Neutrophil (primary cell): ENCODE results near the gene MAPK8IP3.

ENCODE experiments used
- H3K27ac ChIP-seq: fragments of 200-600 bp; sonication (generic); 2 replicates; pipeline ENCODE4 v1.5.1; 2016; ENCODE audit warnings: mild to moderate bottlenecking, moderate library complexity
- H3K27me3 ChIP-seq: fragments of 200-600 bp; sonication (generic); 2 replicates; pipeline ENCODE4 v1.6.0; 2016; ENCODE audit warnings: mild to moderate bottlenecking
- H3K36me3 ChIP-seq: fragments of 200-600 bp; sonication (generic); 2 replicates; pipeline ENCODE4 v1.5.1; 2017
- H3K4me1 ChIP-seq, 2 experiments: fragments of 200-600 bp in 1 of 2; sonication (generic) in 1 of 2; 1 replicate in 1 of 2; 2 replicates in 1 of 2; pipeline versions ENCODE4 v1.5.1 to v1.6.1; 2013 to 2016; ENCODE audit warnings: low read depth in 1 of 2, low read length in 1 of 2, mild to moderate bottlenecking in 1 of 2, moderate library complexity in 1 of 2; ENCODE audit not compliant: control insufficient read depth in 1 of 2, insufficient read depth in 1 of 2
- H3K4me3 ChIP-seq, 2 experiments: fragments of 200-600 bp in 1 of 2; sonication (generic) in 1 of 2; 1 replicate in 1 of 2; 2 replicates in 1 of 2; pipeline ENCODE4 v1.5.1; 2013 to 2016; ENCODE audit warnings: low read depth in 1 of 2, low read length in 1 of 2, mild to moderate bottlenecking in 1 of 2, moderate library complexity in 1 of 2
- H3K9me3 ChIP-seq: fragments of 200-600 bp; sonication (generic); 2 replicates; pipeline ENCODE4 v1.5.1; 2016
- TF ChIP-seq, protein P1 (sequence below): fragments of 200-600 bp; sonication (generic); IDR thresholded peaks from 2 replicates; pipeline ENCODE4 v1.5.1; 2016; ENCODE audit warnings: antibody characterized with exemption

The MAPK8IP3 gene

GRCh38 chr16:1809281-1809801, 103.3 kb downstream of the MAPK8IP3 start:
- no peaks in the 10 kb centered on the region for H3K4me1 ChIP-seq

GRCh38 chr16:1810106-1810505, 104.1 kb downstream of the MAPK8IP3 start:
- Histone ChIP-seq H3K27me3 (no peaks in the 10 kb centered on the region), H3K4me3 (no peak overlapping the region), H3K4me1 (no peaks in the 10 kb centered on the region), H3K36me3 (peaks cover 69% of the 10 kb centered on the region), H3K27ac (no peak overlapping the region), H3K9me3 (no peaks in the 10 kb centered on the region)
- TF ChIP-seq, protein P1, sequence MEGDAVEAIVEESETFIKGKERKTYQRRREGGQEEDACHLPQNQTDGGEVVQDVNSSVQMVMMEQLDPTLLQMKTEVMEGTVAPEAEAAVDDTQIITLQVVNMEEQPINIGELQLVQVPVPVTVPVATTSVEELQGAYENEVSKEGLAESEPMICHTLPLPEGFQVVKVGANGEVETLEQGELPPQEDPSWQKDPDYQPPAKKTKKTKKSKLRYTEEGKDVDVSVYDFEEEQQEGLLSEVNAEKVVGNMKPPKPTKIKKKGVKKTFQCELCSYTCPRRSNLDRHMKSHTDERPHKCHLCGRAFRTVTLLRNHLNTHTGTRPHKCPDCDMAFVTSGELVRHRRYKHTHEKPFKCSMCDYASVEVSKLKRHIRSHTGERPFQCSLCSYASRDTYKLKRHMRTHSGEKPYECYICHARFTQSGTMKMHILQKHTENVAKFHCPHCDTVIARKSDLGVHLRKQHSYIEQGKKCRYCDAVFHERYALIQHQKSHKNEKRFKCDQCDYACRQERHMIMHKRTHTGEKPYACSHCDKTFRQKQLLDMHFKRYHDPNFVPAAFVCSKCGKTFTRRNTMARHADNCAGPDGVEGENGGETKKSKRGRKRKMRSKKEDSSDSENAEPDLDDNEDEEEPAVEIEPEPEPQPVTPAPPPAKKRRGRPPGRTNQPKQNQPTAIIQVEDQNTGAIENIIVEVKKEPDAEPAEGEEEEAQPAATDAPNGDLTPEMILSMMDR = no peak

More at GRCh38 chr16:1809281-1809801, 103.3 kb downstream of the MAPK8IP3 start:
- TF ChIP-seq, protein P1 = no peak
- no peaks in the 10 kb centered on the region for H3K27me3 ChIP-seq
- no peaks in the 10 kb centered on the region for H3K9me3 ChIP-seq
- no peak overlapping the region for H3K27ac ChIP-seq
- H3K4me3 ChIP-seq = no peak overlapping the region
- H3K36me3 ChIP-seq = peaks cover 64% of the 10 kb centered on the region

DNA sequence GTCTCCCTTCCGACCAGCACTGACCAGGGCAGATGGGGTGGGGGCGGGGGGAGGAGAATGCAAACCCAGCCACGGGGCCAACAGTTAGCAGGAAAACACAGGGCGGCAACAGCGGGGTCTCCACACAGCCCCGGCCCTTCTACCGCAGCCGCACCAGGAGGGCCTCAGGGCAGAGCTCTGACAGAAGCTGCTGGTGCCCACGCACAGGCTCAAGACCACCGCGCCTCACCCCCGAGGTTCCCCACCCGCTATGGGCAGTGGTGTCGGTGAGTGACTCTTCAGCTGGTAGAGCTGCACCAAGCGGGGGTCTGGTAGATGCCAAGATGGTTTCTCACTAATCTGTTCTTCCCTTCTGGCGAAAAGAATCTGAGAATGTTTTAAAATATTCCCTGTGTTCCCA, 104.5 kb downstream of the MAPK8IP3 start:
- no peaks in the 10 kb centered on the region for H3K9me3 ChIP-seq
- no peaks in the 10 kb centered on the region for H3K4me1 ChIP-seq
- H3K27me3 ChIP-seq = no peaks in the 10 kb centered on the region
- H3K27ac ChIP-seq = no peak overlapping the region
- peaks cover 70% of the 10 kb centered on the region for H3K36me3 ChIP-seq
- TF ChIP-seq, protein P1 = no peak
- H3K4me3 ChIP-seq = no peak overlapping the region

DNA sequence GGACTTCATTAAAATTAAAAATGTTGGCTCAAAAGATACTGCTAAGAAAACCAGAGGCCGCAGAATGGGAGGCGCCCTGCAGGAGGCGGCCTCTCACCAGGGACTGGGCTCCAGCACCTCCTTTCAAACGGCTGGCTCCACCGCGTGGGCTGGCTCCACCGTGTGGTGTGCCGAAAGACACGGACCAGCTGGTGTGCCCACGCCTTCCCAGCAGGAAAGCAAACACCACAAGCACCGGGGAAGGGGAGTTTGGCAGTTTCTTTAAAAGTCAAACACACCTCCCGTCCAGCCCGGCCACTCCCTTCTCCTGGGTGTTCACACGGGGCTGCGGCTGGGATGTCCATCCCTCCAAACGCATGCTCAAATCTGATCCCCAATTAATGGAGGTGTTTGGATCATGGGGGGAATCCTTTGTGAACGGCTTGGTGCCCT, 106.8 kb downstream of the MAPK8IP3 start:
- H3K4me1 ChIP-seq = no peaks in the 10 kb centered on the region
- H3K27me3 ChIP-seq = no peaks in the 10 kb centered on the region
- no peak overlapping the region for H3K27ac ChIP-seq
- no peaks in the 10 kb centered on the region for H3K9me3 ChIP-seq
- no peak overlapping the region for H3K4me3 ChIP-seq
- TF ChIP-seq, protein P1 = no peak
- H3K36me3 ChIP-seq = peaks cover 75% of the 10 kb centered on the region

DNA sequence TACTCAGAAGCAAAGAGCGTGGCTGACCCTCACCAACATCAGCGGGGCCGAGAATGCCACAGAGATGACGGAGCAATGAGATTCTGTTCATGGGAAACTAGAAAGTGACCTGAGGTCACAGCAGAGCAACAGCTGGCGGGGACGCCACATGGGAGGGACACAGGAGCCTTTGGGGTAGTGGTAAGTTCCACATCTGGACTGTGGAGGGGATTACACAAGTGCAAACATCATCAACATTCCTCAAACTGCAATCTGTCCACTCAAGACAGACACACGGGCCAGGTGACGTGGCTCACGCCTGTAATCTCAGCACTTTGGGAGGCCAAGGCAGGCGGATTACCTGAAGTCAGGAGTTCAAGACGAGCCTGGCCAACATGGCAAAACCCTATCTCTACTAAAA, 109.5 kb downstream of the MAPK8IP3 start:
- no peaks in the 10 kb centered on the region for H3K9me3 ChIP-seq
- H3K4me1 ChIP-seq = no peaks in the 10 kb centered on the region
- H3K4me3 ChIP-seq = no peak overlapping the region
- H3K27ac ChIP-seq = no peak overlapping the region
- H3K27me3 ChIP-seq = no peaks in the 10 kb centered on the region
- H3K36me3 ChIP-seq = peaks cover 77% of the 10 kb centered on the region
- TF ChIP-seq, protein P1 = no peak
